ENCODE measurements around the gene ACAA1. TPM values are rescaled to one million over a fixed set of nuclear protein-coding genes. Genes with fewer than 3 reads are reported as not detected.
A peak's percentile ranks its signal among the peaks of the same experiment; 100 is the strongest.
"Not testable (repeated sequence)": the region's sequence is repeated elsewhere in the genome, so short reads cannot be mapped to it uniquely, and the experiment has no call there.

The ACAA1 gene
- total RNA-seq, 1 experiment from 2014 or later, result 17.7 TPM

DNA sequence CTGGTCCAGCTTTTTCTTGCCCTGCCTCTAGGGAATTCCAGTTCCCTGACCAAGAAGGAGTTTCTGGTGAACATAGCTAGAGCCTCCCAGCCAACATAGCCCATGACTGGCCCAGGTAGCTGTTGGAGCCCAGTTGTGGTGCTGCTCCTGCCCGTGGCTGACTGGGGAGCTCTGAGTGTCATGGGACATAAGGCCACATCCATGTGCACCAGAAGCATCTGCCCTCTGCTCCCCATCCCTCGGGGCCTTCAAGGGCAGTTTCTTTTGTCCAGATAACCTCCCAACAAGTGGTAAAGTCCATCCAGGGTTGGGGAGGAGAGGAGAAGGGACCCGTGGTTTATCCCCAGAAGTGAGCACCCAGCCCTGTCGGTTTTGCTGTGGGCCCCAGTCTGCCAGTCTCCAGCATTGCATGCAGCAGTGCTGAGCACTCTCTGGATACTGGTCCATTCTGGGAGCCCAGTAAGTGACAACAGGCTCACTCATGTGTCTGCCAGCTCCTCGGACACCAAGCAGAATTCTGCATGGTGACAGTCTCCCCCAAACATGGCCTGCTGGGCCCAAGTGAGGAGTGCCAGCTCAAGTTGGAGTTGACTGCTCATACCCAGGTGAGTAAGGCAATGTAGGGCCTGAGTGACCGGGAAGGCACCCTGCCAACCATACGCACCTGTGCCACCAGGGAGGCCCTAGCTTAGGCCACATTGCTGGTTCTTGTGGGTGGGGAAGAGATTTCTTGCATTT lies 28.8 kb downstream of the ACAA1 start:
- DNase-seq (ENCODE audit: low spot score), result no peak

DNA sequence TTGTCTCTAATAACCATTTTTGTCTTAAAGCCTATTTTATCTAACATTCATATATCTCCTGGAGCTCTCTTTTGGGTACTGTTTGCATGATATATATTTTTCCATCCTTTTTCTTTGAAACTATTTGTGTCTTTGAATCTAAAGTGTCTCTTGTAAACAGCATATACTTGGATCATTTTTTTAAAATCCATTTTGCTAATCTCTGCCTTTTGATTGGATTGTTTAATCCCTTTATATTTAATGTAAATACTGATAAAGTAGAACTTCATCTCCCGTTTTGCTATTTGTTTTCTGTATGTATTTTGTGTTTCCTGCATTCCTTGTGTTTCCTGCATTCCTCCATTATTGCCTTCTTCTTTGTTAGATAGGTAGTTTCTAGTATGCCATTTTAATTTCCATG lies 31.4 kb downstream of the ACAA1 start:
- no peak for DNase-seq (ENCODE audit: low spot score)

DNA sequence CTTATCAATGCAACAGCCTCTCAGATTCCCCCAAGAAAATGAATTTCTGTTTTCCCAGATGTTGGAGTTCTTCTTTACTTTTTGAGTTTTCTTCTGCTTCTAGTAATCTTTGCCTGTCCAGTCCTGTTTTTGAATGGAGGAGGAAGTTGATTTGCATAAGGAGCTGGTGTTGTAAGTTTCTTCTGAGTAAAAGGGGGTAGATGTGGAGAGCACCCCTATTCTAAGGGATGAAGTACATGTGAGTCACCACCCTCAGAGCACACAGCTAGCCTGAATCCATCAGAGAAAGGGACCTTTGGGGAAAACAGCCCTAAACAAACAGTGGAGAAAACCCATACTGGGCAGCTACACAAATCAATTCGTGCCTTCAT lies 34.5 kb downstream of the ACAA1 start:
- DNase-seq (ENCODE audit: low spot score), result no peak

DNA sequence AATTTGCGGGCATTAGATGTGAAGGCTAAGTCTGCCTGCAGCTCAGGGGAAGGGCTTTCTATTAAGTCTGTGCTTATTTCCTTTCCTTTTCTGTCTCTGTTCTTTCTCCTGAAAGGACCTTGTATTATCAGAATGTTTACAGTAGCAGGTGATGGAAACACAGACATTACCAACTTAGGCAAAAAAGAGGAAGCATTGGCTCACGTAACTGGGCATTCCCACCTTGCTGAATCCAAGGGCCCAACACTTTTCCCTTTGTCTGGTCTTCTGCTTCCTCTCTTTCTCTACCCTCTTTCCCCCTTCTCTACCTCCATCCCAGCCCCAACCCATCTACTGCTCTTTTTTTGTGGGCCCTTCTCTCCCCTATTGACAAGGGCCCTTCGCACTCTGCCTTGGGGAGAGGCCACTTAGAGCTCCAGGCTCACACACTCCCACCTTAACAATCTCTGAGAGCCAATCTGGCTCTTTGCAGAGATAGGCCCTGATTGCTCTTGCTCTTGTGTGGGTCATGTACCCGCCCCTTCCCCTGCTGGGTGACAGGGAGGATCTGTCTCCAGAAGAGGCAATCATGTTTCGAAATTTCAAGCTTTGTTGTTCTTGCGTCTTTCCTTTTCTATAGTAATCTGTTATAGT lies 35.0 kb downstream of the ACAA1 start:
- no peak for DNase-seq (ENCODE audit: low spot score)

DNA sequence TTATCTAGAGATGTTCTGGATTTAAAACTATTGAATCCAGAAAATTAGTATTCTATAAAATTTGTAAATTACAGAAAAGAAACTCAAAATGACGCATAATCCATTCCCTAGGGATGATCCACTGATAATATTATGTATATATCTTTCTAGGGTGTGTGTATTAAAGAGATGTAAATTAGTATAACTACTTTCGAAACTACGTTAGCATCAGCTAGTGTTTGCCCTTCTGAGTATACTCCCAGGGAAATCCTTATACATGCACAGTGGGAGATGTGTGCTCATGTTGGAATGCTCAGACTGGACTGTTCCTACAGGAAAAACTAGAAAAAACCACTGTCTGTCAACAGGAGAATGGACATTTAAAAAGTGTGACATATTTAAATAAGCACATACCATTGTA lies 36.4 kb downstream of the ACAA1 start:
- no peak for DNase-seq (ENCODE audit: low spot score)

DNA sequence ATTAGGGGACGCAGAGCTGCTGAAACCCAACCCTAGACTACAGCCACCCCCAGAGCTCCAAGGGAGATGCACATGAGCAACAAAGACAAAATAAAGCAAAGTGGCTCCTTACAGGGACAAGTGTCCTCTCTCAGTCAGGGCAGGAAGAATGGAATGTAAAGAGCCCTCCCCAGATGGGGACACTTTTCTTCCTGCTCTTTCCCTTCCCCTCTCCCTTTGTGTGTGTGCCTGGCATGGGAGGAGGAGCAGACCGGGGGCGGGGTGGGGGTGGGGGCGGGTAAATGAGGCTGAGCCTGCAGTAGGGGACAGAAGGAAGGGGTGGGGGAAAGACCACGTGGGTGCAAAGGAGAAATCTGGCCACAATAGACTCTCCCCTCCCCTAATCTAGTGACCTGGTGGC lies 37.4 kb downstream of the ACAA1 start:
- no peak for DNase-seq (ENCODE audit: low spot score)

DNA sequence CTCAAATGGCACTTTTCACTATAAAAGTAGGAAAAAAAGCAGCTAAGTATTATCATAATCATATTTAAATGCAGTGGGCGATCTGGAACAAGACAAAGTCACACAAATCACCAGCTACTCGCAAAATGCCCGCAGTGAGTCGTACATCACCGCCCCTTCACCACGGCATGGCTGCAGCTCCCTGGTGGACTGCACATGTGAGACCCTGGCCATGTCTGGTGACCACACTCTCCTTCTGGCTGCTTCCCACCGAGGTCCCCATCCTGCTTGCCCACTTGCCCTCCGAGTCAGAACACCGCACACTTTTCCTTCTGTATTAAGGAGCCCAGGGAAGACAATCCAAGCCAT lies 38.6 kb downstream of the ACAA1 start:
- no peak for DNase-seq (ENCODE audit: low spot score)

DNA sequence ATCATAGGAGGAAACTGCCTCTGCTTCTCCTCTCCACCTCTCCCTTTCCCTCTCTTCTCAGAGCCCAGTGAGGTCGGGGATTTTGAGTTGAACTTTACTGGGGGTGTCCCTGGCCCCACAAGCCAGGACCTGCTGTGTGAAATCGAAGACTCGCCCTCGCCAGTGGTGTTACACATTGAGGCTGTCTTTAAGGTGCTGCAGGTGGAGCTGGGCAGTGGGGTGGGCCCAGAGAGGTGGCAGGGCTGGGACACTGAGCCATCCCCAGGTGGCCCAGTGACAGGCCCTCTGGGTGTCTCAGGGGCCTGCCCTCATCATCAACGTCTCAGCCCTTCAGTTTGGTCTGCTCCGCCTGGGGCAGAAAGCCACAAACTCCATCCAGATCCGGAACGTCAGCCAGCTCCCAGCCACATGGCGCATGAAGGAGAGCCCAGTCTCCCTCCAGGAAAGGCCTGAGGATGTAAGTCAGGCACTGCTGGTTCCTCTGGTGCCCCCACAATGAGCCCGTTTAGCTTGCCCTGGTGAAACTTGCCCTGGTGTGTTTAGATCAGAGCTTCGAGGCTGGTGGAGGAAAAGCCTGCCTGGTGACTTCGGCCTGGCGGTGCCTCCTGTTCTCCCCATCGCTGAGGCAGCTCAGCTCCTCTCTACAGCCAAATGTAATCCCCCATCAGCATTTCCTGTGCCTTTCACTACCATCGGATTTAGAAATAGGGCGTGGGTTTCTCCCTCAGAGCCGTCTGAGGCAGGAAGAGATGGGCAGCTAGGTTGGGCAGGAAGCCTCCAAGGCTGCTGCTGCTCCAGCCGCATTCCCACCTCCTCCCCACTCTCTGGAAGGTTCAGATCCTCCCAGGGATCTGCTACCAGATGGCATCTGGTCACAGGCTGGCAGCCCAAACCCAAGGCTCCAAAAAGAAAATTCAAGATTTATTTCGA lies 39.2 kb downstream of the ACAA1 start:
- DNase-seq (ENCODE audit: low spot score), result no peak

DNA sequence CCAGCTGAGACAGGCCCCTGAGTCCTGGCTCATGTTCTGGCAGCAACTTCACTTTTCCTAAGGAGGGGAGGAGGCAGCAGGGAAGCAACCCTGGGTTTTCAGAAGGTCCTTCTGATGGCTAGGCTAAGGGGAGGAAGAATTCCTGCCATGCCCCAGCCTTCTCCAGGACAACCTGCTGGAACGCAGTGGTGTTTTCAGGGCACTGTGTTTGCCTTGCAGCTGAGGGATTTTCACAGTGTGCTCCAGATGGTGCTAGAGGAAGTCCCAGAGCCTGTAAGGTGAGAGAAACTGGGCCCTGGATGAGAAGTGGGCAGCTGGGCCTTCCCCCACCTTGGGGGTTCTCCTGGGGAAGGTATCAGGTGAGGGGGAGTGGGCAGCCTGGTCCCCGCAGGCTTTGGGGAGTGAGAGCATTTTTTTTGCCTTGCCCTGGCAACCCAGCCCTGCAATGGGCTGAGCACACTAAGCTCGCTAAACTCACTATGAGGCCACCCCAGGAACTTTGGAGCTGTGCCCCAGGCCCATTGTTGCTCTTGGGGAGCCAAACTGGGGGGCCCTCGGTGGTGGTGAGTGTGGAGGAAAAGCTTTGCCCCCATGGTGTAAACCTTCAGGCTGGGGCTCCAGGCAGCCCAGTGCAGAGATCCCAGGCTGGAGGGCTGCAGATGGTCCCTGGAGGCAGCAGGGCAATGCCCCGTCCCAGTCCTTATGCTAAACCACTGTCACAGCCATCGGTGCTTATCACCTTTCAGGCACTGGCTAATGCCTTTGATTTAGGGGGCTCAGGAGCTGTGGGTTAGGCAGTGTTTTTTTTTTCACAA lies 41.1 kb downstream of the ACAA1 start:
- no peak for DNase-seq (ENCODE audit: low spot score)

DNA sequence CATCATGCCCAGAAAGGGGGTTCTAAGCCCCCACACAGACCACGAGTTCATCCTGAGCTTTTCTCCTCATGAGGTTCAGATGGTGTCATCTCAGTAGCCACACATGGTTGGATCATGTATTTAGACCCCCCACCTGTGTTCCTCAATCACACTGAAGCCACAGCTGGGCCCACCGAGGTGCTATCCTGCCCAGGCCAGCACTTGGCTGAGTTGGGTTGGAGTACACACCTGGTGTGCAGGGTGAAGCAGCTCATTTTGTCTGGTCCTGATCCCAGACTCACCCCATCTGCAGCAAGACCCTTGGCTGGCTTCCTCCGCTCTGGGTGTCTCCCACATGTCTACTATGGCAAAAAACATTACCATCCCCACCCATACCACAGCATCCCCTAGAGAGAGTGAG lies 41.9 kb downstream of the ACAA1 start:
- no peak for DNase-seq (ENCODE audit: low spot score)

DNA sequence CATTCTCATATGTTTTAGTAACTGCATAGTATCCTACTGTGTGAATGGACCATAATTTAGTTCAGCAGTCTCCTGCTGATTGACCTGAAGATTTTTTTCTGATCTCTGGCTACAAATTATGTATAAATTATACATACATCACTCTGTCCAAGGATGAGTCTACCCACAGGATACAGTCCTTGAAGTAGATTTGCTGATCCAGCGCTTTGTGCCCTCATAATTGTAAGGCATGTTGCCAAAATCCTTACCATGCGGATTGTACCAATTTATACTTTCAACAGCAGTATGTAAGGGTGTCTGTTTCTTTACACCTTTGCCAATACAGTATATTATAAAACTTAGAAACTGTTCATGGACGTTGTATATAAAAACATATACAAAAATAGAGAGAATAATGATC lies 46.5 kb downstream of the ACAA1 start:
- DNase-seq (ENCODE audit: low spot score), result no peak

DNA sequence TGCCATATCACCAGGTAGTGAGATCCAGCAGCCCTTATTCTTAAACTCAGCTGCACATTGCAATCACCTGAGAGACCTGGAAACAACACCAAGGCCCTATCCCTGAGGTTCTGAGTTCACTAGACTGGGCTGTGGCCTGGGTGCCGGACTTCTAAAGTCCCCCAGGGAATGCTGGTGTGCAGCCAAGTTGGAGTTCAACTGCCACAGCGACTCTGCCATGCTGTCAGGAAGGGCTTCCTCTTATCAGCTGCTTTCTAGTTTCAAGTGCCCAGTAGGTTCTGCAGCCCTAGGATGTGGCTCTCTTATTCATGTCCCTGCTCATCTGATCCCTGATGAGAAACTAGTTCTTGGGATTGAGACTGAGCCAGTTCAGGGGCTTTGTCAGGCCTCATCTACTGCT lies 47.8 kb downstream of the ACAA1 start:
- DNase-seq (ENCODE audit: low spot score), result no peak

DNA sequence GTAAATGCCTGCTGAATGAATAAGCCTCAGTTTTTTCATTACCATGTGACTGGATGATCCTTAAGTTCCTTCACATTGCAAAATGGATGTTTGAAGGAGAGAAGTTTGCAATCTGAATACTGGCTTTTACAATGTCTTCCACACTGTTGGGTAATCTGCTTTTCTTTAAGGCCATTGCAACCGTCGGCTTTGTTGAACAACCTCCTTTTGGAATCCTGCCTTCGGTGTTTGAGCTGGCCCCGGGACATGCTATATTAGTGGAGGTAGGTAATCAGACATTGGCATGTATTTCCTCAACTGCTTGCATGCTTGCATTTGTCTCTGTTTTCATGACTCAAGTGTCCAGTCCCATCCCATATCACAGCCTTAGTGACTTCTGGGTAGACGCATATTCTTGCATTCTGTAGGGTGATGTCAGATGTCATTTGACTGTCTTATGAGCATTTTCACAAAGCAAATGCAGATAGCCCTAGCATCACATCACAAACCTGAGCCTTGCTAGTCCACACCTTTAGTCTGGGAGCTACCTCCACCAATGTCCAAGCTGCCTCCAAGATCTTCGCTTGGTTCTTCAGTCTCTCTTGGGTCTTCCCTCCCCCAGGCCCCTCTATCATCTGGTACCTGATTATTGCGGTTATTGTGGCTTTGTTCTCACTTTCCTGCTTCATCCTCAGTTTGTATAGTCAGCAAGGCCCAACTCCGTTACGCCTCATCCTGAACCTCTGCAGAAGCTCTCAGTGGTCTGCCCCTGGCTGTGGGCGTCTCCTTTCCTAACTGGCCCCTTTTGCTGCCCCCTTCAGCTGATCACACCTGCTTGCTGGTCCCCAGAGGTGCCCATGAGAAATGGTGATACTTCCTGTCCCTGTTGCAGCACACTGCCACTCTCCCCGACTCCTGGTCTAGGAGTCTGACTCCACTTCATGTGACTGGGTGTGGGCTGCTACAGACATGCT lies 48.5 kb downstream of the ACAA1 start:
- DNase-seq (ENCODE audit: low spot score), result no peak

DNA sequence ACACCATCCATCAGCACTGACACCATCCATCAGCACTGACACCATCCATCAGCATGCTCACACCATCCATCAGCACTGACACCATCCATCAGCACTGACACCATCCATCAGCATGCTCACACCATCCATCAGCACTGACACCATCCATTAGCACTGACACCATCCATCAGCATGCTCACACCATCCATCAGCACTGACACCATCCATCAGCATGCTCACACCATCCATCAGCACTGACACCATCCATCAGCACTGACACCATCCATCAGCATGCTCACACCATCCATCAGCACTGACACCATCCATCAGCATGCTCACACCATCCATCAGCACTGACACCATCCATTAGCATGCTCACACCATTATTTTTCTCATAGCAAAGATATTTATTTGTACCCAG lies 49.6 kb downstream of the ACAA1 start:
- not testable (repeated sequence) for DNase-seq (ENCODE audit: low spot score)

DNA sequence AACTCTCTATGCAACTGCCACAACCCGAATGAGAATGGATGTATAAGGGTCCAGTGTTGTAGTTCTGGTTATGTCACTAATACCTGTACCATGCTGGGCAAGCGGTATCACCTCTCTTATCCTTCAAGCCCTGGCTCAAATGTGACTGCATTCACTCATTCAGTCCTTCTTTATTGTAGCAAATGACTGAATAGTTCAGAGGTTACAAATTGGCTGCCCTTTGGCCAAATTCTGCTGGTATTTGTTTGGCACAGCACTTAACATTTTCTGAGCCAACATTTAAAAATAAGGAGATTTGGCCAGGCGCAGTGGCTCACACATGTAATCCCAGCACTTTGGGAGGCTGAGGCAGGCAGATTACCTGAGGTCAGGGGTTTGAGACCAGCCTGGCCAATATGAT lies 50.4 kb downstream of the ACAA1 start:
- DNase-seq (ENCODE audit: low spot score), result no peak

DNA sequence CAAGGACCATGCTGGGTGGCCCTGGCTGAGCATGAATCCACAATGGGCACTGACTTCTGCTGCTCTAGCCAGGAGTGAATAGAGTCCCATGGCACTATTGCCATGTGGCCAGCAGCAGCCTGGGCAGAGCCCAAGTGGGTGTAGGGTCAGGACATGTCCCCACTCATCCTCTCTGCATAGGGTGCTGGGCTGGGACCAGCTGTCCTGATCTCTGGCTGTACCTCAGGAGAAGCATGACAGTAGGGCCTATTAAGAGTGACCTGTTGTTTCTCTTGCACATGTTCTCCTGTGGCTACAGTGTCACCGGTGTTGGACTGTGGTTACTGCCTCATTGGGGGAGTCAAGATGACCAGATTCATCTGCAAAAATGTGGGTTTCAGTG lies 51.0 kb downstream of the ACAA1 start:
- DNase-seq (ENCODE audit: low spot score), result no peak

DNA sequence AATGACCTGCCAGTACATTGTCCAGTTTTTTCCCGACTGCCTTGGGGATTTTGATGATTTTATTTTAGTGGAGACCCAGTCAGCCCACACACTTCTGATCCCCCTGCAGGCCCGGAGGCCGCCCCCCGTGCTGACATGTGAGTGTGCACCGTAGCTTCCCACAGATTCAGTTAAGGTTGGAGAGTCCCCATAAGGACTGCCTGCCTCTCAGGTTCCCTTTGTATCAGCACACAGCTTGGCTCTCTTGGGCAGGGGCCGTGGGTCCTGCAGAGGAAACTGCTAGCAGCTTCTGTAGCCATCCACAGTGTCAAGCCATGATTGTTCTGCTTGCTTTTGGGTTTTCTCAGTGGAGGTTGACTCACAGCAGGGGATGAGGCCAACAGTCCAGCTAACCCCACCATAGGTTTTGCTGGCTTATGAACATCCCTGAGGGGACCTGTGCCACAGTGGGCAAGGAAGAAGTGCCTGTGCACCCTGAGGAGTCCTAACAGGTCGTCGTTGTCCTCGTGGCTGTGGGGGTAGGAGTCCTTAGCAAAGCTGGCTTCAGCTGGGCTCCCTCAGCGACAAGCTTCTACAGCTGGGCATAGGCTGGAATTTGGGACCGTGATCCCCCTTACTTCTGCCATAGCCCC lies 51.5 kb downstream of the ACAA1 start:
- no peak for DNase-seq (ENCODE audit: low spot score)

DNA sequence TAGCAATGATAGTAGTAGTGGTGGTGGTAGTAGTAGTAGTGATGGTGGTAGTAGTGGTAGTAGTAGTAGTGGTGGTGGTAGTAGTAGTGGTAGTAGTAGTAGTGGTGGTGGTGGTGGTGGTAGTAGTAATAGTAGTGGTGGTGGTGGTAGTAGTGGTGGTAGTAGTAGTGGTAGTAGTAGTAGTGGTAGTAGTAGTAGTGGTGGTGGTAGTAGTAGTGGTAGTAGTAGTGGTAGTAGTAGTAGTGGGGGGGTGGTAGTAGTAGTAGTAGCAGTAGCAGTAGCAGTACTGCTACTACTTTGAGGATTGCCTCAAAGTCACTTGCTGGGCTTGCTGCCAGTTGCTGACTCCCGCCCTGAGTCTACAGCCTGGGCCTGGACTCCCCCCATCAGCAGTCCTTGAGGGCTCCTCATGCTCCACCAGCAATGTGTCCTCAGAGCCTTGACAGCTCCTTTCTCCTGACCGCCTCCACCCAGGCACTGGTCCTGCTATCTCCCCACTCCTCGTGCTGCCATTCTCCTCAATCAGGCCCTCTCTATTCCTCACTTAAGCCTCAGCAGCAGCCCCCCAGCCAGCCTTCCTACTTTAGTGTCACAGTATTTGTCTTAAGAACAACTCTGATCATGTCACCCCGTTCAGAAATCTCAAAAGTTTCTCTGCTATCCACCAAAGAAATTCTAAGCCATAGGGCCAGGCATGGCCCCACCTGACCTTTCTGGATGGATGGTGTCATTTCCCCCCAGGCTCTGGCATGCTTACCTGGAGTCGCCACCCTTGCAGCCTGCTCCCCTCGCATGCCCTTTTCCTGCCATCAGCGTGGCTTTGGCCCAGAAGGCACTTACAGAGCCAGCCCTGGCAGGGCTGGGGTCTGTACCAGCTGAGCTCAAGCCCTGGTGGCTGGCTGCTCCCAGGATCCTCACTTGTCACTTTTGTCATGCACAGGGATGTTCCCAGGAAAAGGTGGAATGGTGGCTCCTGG lies 52.3 kb downstream of the ACAA1 start:
- DNase-seq (ENCODE audit: low spot score), result peak; percentile 12

DNA sequence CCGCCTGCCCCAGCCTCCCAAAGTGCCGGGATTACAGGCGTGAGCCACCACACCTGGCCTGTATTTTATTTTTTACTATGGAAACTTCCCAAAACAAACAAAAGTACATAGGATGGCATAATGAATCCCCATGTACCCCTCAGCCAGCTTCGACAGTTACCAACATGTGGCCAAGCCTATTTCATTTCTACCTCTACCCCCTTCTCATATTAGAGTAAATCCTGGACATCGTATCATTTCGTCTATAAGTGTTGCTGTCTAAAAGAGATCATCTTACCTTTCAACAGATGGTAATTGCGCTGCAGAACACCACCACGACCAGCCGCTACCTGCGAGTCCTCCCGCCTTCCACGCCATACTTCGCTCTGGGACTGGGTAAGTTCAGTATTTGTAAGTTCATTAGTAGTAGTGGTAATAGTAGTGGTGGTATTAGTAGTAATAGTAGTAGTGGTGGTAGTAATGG lies 53.0 kb downstream of the ACAA1 start:
- DNase-seq (ENCODE audit: low spot score), result no peak

Measured in A172 (cell line).